ENCODE data around the gene CYP2W1. TPM values are rescaled to one million over a fixed set of nuclear protein-coding genes. Genes with fewer than 3 reads are reported as not detected.

CYP2W1 gene
- total RNA-seq, 2 donors from 2014 or later, result 3.1 to 4.0 TPM

GRCh38 chr7:1004018-1004852, 21.3 kb downstream of the CYP2W1 start:
- Histone ChIP-seq H3K9me3 (no peaks in the 10 kb centered on the region), H3K27ac (no peak overlapping the region), H3K4me3 (no peak overlapping the region), H3K4me1 (replicated peaks) (no peaks in the 10 kb centered on the region), H3K36me3 (no peaks in the 10 kb centered on the region), H3K27me3 (replicated peaks; ENCODE audit: insufficient read depth) (no peaks in the 10 kb centered on the region)
- TF ChIP-seq CTCF (IDR thresholded peaks at IDR 0.05) (no peak), POLR2A (IDR thresholded peaks at IDR 0.05) (no peak), POLR2AphosphoS5 (IDR thresholded peaks at IDR 0.05) (no peak)
- 85% methylated on average over 32 of the region's 32 CpGs for WGBS
- no peak for DNase-seq (ENCODE audit: low spot score)
- intact Hi-C loops (cut with DNase I), result no loop called here

DNA sequence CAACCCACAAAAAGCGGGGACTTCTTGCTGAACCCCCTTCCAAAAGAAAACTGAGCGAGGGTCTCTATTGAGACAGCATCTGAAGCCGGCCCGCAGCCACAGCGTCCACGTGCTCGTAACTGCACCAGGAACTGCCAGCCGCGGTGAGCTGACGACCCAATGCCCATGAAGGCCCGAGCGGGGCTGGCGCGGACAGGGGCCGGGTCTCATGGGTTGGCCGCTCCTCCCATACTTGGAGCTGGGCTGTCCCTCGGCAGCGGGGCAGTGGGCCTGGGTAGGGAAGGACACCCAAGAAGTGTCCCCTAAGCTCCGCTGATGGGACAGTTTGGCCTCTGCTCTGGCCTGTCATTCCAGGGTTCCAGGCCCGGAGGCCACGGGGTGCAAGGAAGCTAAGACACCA, 22.3 kb downstream of the CYP2W1 start:
- Histone ChIP-seq H3K4me1 (replicated peaks) (no peaks in the 10 kb centered on the region), H3K27me3 (replicated peaks; ENCODE audit: insufficient read depth) (no peaks in the 10 kb centered on the region), H3K9me3 (no peaks in the 10 kb centered on the region), H3K36me3 (no peaks in the 10 kb centered on the region), H3K27ac (no peak overlapping the region), H3K4me3 (no peak overlapping the region)
- DNase-seq (ENCODE audit: low spot score), result no peak
- TF ChIP-seq POLR2A (IDR thresholded peaks at IDR 0.05) (no peak), POLR2AphosphoS5 (IDR thresholded peaks at IDR 0.05) (no peak), CTCF (IDR thresholded peaks at IDR 0.05) (no peak)
- intact Hi-C loops (cut with DNase I), result no loop called here
- whole genome bisulfite sequencing, result 89% methylated on average over 20 of the region's 21 CpGs

DNA sequence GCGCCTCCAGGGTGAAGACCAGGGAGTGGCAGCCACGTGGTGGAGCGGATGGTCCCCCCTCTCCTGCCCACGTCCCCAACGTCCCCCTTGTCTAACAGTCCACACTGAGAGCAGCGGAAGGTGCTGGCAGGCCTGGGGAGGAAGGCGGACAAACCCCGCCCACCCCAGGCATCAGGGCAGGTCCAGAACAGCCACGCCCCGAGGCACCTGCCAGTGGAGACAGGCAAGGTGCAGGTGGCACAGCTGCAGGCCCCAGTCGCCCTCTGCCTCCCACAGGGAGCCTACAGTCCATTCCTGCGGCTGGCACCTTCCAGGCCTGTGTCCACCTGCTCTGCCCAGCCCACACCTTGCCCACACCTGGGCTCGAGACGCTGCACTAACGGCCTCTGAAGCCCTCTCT, 24.9 kb downstream of the CYP2W1 start:
- Histone ChIP-seq H3K36me3 (no peaks in the 10 kb centered on the region), H3K9me3 (no peaks in the 10 kb centered on the region), H3K4me3 (no peak overlapping the region), H3K27ac (no peak overlapping the region), H3K27me3 (replicated peaks; ENCODE audit: insufficient read depth) (no peaks in the 10 kb centered on the region), H3K4me1 (replicated peaks) (peaks cover 2% of the 10 kb centered on the region)
- WGBS, result 70% methylated on average over 15 of the region's 15 CpGs
- DNase-seq (ENCODE audit: low spot score), result no peak
- TF ChIP-seq POLR2A (IDR thresholded peaks at IDR 0.05) (no peak), CTCF (IDR thresholded peaks at IDR 0.05) (no peak), POLR2AphosphoS5 (IDR thresholded peaks at IDR 0.05) (no peak)
- intact Hi-C loops (cut with DNase I), result no loop called here

DNA sequence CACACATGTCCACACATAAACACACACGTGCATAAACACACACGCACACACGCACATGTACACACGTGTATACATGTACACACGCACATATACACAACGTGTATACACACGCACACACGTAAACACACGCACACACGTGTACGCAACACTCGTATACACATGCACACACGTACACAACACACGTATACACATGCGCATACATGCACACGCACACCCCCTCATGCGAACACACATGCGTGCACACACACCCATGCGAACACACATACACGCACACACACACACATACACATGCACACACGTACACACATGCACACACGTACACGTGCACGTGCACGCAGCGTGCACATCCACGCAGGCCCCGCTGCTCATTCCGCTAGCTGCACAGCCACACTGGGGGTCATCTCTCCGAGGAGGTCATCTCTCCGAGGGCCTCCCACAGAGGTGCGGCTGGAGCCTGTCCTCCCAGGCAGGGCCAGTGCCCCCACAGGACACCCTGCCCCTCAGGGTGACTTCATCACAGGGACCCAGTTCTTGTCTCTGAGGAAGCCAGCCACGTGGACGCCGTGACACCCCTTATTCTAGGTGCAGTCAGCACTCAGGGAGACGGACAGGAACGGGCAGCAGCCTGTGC, 25.9 kb downstream of the CYP2W1 start:
- TF ChIP-seq CTCF (IDR thresholded peaks at IDR 0.05) (no peak), POLR2AphosphoS5 (IDR thresholded peaks at IDR 0.05) (no peak), POLR2A (IDR thresholded peaks at IDR 0.05) (no peak)
- H3K27ac ChIP-seq, result no peak overlapping the region
- no peak overlapping the region for H3K4me3 ChIP-seq
- DNase-seq (ENCODE audit: low spot score), result no peak
- intact Hi-C loops (cut with DNase I), result no loop called here
- no peaks in the 10 kb centered on the region for H3K27me3 ChIP-seq (replicated peaks; ENCODE audit: insufficient read depth)
- H3K4me1 ChIP-seq (replicated peaks), result peaks cover 4% of the 10 kb centered on the region
- WGBS, result 91% methylated on average over 37 of the region's 37 CpGs
- no peaks in the 10 kb centered on the region for H3K36me3 ChIP-seq
- H3K9me3 ChIP-seq, result no peaks in the 10 kb centered on the region

Data from prostate gland (tissue), 2 donors.